ENCODE data around the gene LRRTM4. TPM values are rescaled to one million over a fixed set of nuclear protein-coding genes. Genes with fewer than 3 reads are reported as not detected.
A peak's percentile ranks its signal among the peaks of the same experiment; 100 is the strongest.

The LRRTM4 gene
- total RNA-seq, 2 donors from 2014 or later = 7.0 to 21.1 TPM

GRCh38 chr2:77085561-77085960 is 436.6 kb downstream of the LRRTM4 start:
- no peak for DNase-seq
- peaks cover 16% of the 10 kb centered on the region for H3K4me1 Mint-ChIP-seq
- H3K27ac ChIP-seq (ENCODE audit: low read depth, low read length) = no peak overlapping the region
- no peak overlapping the region for H3K4me3 Mint-ChIP-seq
- H3K27ac Mint-ChIP-seq = no peak overlapping the region
- peak overlapping the region; percentile 20 for H3K4me3 ChIP-seq (ENCODE audit: low read length)
- H3K9me3 Mint-ChIP-seq = no peaks in the 10 kb centered on the region
- 94 to 100% methylated on average over 3 of the region's 3 CpGs for WGBS, 2 experiments (ENCODE audit: insufficient coverage in 1 of 2, insufficient read length in 1 of 2)
- TF ChIP-seq CTCF (conservative IDR thresholded peaks at IDR 0.05) = no peak
- H3K27me3 Mint-ChIP-seq (ENCODE audit: insufficient read depth) = no peaks in the 10 kb centered on the region
- H3K4me1 ChIP-seq (ENCODE audit: control insufficient read depth, insufficient read depth, low read length) = no peaks in the 10 kb centered on the region
- H3K27me3 ChIP-seq (ENCODE audit: control insufficient read depth, insufficient read depth, low read length, poor library complexity, severe bottlenecking) = no peaks in the 10 kb centered on the region
- no peak overlapping the region for H3K9ac ChIP-seq (ENCODE audit: extremely low read depth, low read length, poor library complexity, severe bottlenecking)
- H3K36me3 Mint-ChIP-seq (ENCODE audit: low read depth) = peaks cover 13% of the 10 kb centered on the region
- peaks cover 5% of the 10 kb centered on the region for H3K9me3 ChIP-seq (ENCODE audit: control insufficient read depth, low read length)
- no peaks in the 10 kb centered on the region for H3K36me3 ChIP-seq (ENCODE audit: control insufficient read depth, insufficient read depth, low read length)

DNA sequence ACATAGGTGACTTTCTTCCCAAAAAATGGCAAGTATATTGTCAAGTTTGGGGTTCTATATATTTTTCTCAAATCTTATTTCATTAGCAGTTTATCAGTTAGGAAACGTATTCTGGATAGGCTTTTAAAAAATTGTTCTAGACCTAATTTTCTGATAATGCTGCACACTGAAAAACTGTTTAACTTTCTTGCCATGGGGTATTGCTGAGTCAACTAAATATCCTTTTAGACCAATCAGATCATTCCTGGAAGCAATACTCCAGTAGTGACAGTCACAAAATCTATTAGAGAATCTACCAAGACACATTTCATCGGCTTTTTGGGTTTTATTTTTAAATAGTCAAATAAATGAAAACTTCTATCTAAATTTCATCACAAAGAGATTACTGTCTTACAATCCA is 440.6 kb downstream of the LRRTM4 start:
- H3K9ac ChIP-seq (ENCODE audit: extremely low read depth, low read length, poor library complexity, severe bottlenecking) = no peak overlapping the region
- WGBS, 2 experiments (ENCODE audit: insufficient coverage in 1 of 2, insufficient read length in 1 of 2) = 96 to 100% methylated on average over 1 to 2 of the region's 2 CpGs
- no peaks in the 10 kb centered on the region for H3K27me3 Mint-ChIP-seq (ENCODE audit: insufficient read depth)
- no peak overlapping the region for H3K4me3 Mint-ChIP-seq
- H3K9me3 Mint-ChIP-seq = no peaks in the 10 kb centered on the region
- TF ChIP-seq CTCF (conservative IDR thresholded peaks at IDR 0.05) = no peak
- H3K36me3 Mint-ChIP-seq (ENCODE audit: low read depth) = peaks cover 10% of the 10 kb centered on the region
- H3K4me1 Mint-ChIP-seq = peaks cover 4% of the 10 kb centered on the region
- H3K27ac ChIP-seq (ENCODE audit: low read depth, low read length) = no peak overlapping the region
- no peaks in the 10 kb centered on the region for H3K36me3 ChIP-seq (ENCODE audit: control insufficient read depth, insufficient read depth, low read length)
- no peaks in the 10 kb centered on the region for H3K27me3 ChIP-seq (ENCODE audit: control insufficient read depth, insufficient read depth, low read length, poor library complexity, severe bottlenecking)
- DNase-seq = no peak
- no peak overlapping the region for H3K27ac Mint-ChIP-seq
- no peaks in the 10 kb centered on the region for H3K4me1 ChIP-seq (ENCODE audit: control insufficient read depth, insufficient read depth, low read length)
- H3K9me3 ChIP-seq (ENCODE audit: control insufficient read depth, low read length) = peaks cover 5% of the 10 kb centered on the region
- no peak overlapping the region for H3K4me3 ChIP-seq (ENCODE audit: low read length)

DNA sequence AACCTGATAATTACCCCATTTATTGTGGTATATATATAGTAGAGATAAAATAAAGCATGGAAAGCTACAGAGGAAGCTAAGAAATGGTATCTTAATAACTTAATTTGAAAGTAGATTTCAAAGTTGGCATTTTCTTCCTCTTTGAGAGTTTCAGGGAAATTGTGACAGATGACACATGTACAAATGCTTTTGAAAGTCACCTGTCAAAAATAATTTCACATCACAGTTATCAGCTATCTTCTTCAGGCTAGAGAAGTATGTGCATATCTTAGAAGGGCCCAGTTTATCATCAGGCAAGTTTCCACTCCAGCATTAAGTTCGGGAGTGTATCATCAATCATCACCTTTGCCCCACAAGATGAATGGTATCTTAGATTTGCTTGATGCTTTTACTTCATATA is 457.9 kb downstream of the LRRTM4 start:
- no peaks in the 10 kb centered on the region for H3K36me3 ChIP-seq (ENCODE audit: control insufficient read depth, insufficient read depth, low read length)
- H3K36me3 Mint-ChIP-seq (ENCODE audit: low read depth) = peaks cover 9% of the 10 kb centered on the region
- peaks cover 4% of the 10 kb centered on the region for H3K4me1 ChIP-seq (ENCODE audit: control insufficient read depth, insufficient read depth, low read length)
- 100% methylated on average over 1 of the region's 1 CpG; no CpG with 5 or more reads in 1 of the 2 experiments for WGBS, 2 experiments (ENCODE audit: insufficient coverage in 1 of 2, insufficient read length in 1 of 2)
- H3K4me3 Mint-ChIP-seq = no peak overlapping the region
- H3K9me3 ChIP-seq (ENCODE audit: control insufficient read depth, low read length) = peaks cover 14% of the 10 kb centered on the region
- H3K27me3 Mint-ChIP-seq (ENCODE audit: insufficient read depth) = no peaks in the 10 kb centered on the region
- no peak overlapping the region for H3K4me3 ChIP-seq (ENCODE audit: low read length)
- no peak overlapping the region for H3K27ac ChIP-seq (ENCODE audit: low read depth, low read length)
- peaks cover 2% of the 10 kb centered on the region for H3K4me1 Mint-ChIP-seq
- TF ChIP-seq CTCF (conservative IDR thresholded peaks at IDR 0.05) = no peak
- H3K27me3 ChIP-seq (ENCODE audit: control insufficient read depth, insufficient read depth, low read length, poor library complexity, severe bottlenecking) = no peaks in the 10 kb centered on the region
- H3K9ac ChIP-seq (ENCODE audit: extremely low read depth, low read length, poor library complexity, severe bottlenecking) = no peak overlapping the region
- no peak for DNase-seq
- peaks cover 13% of the 10 kb centered on the region for H3K9me3 Mint-ChIP-seq
- H3K27ac Mint-ChIP-seq = no peak overlapping the region

All from endodermal cell (in vitro differentiated cells).